Esophagus muscularis mucosa (tissue), 4 donors: ENCODE data around the gene MS4A1.

Experiments
- EP300 ChIP-seq: sonication (generic); formaldehyde crosslinking; IDR thresholded peaks from one replicate; pipeline ENCODE4 v1.6.1; 2017; ENCODE audit warnings: antibody characterized with exemption
- POLR2A ChIP-seq: fragments of 450-650 bp; IDR thresholded peaks from one replicate; pipeline ENCODE4 v1.6.1; 2017; ENCODE audit warnings: antibody characterized with exemption, moderate library complexity, mild to moderate bottlenecking, low read depth
- POLR2AphosphoS5 ChIP-seq, 2 donors: sonication (generic); formaldehyde crosslinking; IDR thresholded peaks; one replicate each; pipeline ENCODE4 v1.6.1; 2017; ENCODE audit warnings: antibody characterized with exemption in 2 of 2
- TF ChIP-seq, protein P1 (sequence below), 3 experiments: fragments of 200-600 bp in 2 of 3; fragments of 450-650 bp in 1 of 3; sonication (generic) in 2 of 3; IDR thresholded peaks; one replicate each; pipeline ENCODE4 v1.5.1; 2017 to 2019; ENCODE audit warnings: antibody characterized with exemption in 3 of 3, mild to moderate bottlenecking in 2 of 3, moderate library complexity in 1 of 3

DNA sequence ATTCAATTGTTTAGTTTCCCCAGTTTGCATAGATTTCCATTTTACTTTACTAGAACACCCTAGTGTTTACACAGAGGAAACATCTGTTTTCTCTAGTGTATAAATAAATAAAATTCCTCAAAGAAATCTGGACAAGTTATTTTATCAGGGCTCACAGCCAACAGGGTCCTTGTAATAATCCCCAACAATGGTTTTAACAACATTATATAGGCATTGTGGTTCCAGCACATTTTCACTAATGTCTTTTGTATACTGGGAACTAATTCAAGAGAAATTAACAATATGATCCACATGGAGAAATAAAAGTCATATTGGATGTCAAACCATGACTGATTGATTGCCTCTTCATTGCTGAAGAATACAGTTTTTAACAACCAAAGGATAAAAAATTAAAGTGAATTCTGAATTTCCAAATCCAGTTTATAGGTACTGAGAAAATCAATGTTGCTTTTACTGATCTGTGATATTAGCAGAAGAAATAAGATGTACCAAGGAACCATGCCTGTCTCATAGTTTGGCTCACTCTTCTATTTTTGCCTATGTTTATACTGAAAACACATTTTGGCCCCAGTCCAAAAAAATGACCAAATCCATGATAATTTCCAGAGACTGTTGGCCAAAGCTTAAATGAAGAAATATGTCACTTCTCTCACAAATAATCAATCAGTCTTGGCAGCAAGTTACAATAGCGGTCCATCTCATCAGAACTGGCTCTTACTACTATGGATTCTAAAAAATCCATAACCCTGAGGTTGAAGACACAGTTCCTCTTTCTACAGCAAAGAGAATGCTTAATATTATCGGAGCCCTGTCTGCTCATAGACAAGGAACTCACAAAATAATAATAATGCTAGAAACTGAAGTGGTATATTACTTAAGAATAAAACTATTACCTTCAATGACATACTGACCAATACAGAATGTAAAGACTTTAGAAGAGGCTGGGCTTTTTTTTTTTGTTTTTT lies 58.1 kb downstream of the MS4A1 start:
- TF ChIP-seq, protein P1, sequence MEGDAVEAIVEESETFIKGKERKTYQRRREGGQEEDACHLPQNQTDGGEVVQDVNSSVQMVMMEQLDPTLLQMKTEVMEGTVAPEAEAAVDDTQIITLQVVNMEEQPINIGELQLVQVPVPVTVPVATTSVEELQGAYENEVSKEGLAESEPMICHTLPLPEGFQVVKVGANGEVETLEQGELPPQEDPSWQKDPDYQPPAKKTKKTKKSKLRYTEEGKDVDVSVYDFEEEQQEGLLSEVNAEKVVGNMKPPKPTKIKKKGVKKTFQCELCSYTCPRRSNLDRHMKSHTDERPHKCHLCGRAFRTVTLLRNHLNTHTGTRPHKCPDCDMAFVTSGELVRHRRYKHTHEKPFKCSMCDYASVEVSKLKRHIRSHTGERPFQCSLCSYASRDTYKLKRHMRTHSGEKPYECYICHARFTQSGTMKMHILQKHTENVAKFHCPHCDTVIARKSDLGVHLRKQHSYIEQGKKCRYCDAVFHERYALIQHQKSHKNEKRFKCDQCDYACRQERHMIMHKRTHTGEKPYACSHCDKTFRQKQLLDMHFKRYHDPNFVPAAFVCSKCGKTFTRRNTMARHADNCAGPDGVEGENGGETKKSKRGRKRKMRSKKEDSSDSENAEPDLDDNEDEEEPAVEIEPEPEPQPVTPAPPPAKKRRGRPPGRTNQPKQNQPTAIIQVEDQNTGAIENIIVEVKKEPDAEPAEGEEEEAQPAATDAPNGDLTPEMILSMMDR (IDR thresholded peaks at IDR 0.05) = no peak
- TF ChIP-seq POLR2AphosphoS5 (IDR thresholded peaks at IDR 0.05) (no peak), POLR2A (no peak), EP300 (no peak)
